GM12864 (cell line): ENCODE results near the gene ZNF148.

ENCODE experiments used
- DNase-seq: peaks from one replicate; pipeline ENCODE4 v3.0.0-alpha.2; 2011; ENCODE audit warnings: low read depth
- H3K4me3 ChIP-seq: 2 replicates; pipeline ENCODE4 v1.5.1; 2011; ENCODE audit warnings: mild to moderate bottlenecking, low read depth, low read length, control low read depth
- TF ChIP-seq, protein P1 (sequence below): IDR thresholded peaks from 2 replicates; pipeline ENCODE4 v1.5.1; 2011; ENCODE audit warnings: low read depth, mild to moderate bottlenecking, moderate library complexity, low read length, control low read depth, inconsistent platforms; ENCODE audit errors: missing control alignments

Gene ZNF148

GRCh38 chr3:125232401-125232800, 142.7 kb downstream of the ZNF148 start:
- no peak for DNase-seq
- TF ChIP-seq, protein P1, sequence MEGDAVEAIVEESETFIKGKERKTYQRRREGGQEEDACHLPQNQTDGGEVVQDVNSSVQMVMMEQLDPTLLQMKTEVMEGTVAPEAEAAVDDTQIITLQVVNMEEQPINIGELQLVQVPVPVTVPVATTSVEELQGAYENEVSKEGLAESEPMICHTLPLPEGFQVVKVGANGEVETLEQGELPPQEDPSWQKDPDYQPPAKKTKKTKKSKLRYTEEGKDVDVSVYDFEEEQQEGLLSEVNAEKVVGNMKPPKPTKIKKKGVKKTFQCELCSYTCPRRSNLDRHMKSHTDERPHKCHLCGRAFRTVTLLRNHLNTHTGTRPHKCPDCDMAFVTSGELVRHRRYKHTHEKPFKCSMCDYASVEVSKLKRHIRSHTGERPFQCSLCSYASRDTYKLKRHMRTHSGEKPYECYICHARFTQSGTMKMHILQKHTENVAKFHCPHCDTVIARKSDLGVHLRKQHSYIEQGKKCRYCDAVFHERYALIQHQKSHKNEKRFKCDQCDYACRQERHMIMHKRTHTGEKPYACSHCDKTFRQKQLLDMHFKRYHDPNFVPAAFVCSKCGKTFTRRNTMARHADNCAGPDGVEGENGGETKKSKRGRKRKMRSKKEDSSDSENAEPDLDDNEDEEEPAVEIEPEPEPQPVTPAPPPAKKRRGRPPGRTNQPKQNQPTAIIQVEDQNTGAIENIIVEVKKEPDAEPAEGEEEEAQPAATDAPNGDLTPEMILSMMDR, result no peak

DNA sequence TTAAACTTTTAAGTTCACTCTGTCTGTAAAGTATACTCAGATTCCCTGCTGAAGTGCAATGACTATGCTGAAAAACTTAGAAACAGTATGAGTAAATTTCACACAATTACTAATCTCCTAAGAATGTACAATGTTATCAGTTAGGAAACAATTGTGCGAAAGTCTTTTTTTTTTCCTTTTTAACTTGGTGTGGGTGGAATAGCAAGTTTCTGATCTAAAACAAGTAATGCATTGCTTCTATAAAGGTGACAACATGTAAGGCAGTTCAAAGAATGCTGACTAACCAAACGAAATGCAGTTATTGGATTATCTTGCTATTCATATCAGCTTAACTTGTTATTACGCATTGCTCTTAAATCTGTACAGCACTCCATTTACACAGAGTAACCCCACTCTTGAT, 143.2 kb downstream of the ZNF148 start:
- no peak overlapping the region for H3K4me3 ChIP-seq
- DNase-seq, result no peak
- TF ChIP-seq, protein P1, result no peak

More at GRCh38 chr3:125232401-125232800, 142.7 kb downstream of the ZNF148 start:
- H3K4me3 ChIP-seq, result no peak overlapping the region

- H3K4me3 ChIP-seq, result no peak overlapping the region
- no peak for DNase-seq
- TF ChIP-seq, protein P1, result no peak
These were observed 145.4 kb downstream of the ZNF148 start for GRCh38 chr3:125229707-125230106.

DNA sequence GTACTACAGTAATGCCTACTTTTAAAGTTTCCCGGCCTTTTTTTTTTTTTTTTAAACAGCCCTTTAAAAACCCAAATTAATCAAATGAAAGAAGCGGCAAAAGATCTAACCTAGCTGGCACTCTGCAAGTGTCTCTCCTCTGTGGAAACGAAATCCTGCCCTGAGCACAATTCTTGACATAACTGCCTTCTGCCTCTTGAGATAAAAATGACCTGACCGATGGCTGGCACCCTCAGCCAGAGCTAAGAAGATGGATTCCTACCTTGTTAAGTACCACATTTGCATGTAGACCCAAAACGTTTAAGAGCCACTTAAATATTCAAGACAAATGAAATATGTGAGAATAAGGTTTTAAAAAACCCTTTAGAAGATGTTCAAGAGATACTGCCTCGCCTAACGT, 146.0 kb downstream of the ZNF148 start:
- TF ChIP-seq, protein P1, result no peak
- no peak overlapping the region for H3K4me3 ChIP-seq
- DNase-seq, result no peak

DNA sequence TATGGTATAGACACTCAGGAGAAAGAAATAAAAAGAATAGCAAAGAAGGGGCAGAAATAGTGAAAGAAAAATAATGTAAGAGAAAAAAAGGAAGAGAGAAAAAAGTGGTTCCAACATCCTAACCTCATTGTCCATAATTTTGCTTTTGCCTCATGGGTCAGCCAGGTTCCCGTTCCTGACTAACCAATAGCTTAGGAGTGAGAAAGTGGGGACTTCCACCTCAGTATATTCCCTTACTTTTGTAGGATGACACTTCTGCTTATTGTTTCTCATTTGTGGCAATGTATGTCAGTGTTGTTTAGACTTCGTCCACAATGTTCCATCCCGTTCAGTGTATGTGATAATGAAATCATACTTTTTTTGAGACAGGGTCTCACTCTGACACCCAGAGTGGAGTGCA, 153.3 kb downstream of the ZNF148 start:
- TF ChIP-seq, protein P1, result no peak

GRCh38 chr3:125220727-125221429, 154.2 kb downstream of the ZNF148 start:
- H3K4me3 ChIP-seq, result no peak overlapping the region
- TF ChIP-seq, protein P1, result no peak
- DNase-seq, result no peak

More for the DNA sequence above, 153.3 kb downstream of the ZNF148 start:
- no peak for DNase-seq
- H3K4me3 ChIP-seq, result no peak overlapping the region

DNA sequence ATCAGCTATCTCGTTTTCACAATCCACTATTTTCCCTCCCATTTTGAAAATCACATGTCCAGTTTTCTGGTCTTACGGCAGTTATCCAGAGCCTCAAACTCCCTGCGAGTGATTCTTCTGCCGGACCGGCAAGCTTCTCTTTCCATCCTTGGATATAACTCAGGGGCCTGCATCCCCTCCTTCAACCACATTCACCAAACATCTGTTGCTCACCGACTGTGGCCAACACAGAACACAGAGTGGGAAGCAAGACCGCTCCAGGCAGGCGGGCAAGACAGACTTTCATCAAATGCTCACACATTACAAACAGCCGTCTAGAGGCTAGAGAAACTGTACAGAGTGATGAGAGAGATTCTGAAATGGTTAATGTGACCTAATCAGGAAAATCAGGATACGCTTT, 154.9 kb downstream of the ZNF148 start:
- TF ChIP-seq, protein P1, result no peak
- no peak overlapping the region for H3K4me3 ChIP-seq
- no peak for DNase-seq
